IMR-90 (cell line): Measurements from ENCODE around the gene DCLRE1C.

ENCODE experiments used
- CHD1 ChIP-seq: IDR thresholded peaks from 2 replicates; pipeline ENCODE4 v1.6.1; 2012; ENCODE audit warnings: low read depth, low read length, improper control_type of control experiment
- CTCF ChIP-seq: conservative IDR thresholded peaks from 2 replicates; pipeline ENCODE4 v1.5.1; 2012; ENCODE audit warnings: mild to moderate bottlenecking, low read depth, low read length, improper control_type of control experiment
- MAFK ChIP-seq: IDR thresholded peaks from 2 replicates; pipeline ENCODE4 v1.6.1; 2012; ENCODE audit warnings: low read depth, low read length, improper control_type of control experiment
- MXI1 ChIP-seq: IDR thresholded peaks from 2 replicates; pipeline ENCODE4 v1.6.1; 2012; ENCODE audit warnings: low read depth, mild to moderate bottlenecking, low read length, moderate library complexity, borderline replicate concordance
- NFE2L2 ChIP-seq: fragments of 150-350 bp; IDR thresholded peaks from 2 replicates; pipeline ENCODE4 v1.6.1; 2016; ENCODE audit warnings: low read depth, mild to moderate bottlenecking, low read length
- POLR2A ChIP-seq: IDR thresholded peaks from 2 replicates; pipeline ENCODE4 v1.6.1; 2012; ENCODE audit warnings: mild to moderate bottlenecking, low read depth, low read length
- RAD21 ChIP-seq: IDR thresholded peaks from 2 replicates; pipeline ENCODE4 v1.6.1; 2012; ENCODE audit warnings: low read length, improper control_type of control experiment
- RCOR1 ChIP-seq: IDR thresholded peaks from 2 replicates; pipeline ENCODE4 v1.6.1; 2012; ENCODE audit warnings: mild to moderate bottlenecking, low read length, improper control_type of control experiment; ENCODE audit not compliant: insufficient replicate concordance
- RFX5 ChIP-seq: IDR thresholded peaks from 2 replicates; pipeline ENCODE4 v1.8.0; 2012; ENCODE audit warnings: low read depth, mild to moderate bottlenecking, low read length, moderate library complexity
- SMC3 ChIP-seq: fragments of 150-350 bp; IDR thresholded peaks from 2 replicates; pipeline ENCODE4 v1.6.1; 2016; ENCODE audit warnings: low read depth, mild to moderate bottlenecking, antibody characterized with exemption, low read length, moderate library complexity

- TF ChIP-seq CTCF (no peak), SMC3 (no peak), MAFK (no peak), RAD21 (no peak), POLR2A (no peak), RFX5 (no peak), MXI1 (no peak), CHD1 (no peak), RCOR1 (no peak), NFE2L2 (no peak)
Measured at GRCh38 chr10:14884082-14884481, 69.8 kb downstream of the DCLRE1C start.
